ENCODE results near the gene SMIM28.
"Not testable (repeated sequence)": the region's sequence is repeated elsewhere in the genome, so short reads cannot be mapped to it uniquely, and the experiment has no call there.

The SMIM28 gene

GRCh38 chr6:138405816-138406413 is 28.2 kb downstream of the SMIM28 start:
- DNase-seq (ENCODE audit: low read depth), result no peak

GRCh38 chr6:138406443-138406842 is 28.7 kb downstream of the SMIM28 start:
- no peak for DNase-seq (ENCODE audit: low read depth)

GRCh38 chr6:138410048-138410735 is 32.5 kb downstream of the SMIM28 start:
- no peak for DNase-seq (ENCODE audit: low read depth)

- DNase-seq (ENCODE audit: low read depth), result no peak
Observed at GRCh38 chr6:138410972-138411880, 33.5 kb downstream of the SMIM28 start.

GRCh38 chr6:138415125-138415524 is 37.4 kb downstream of the SMIM28 start:
- no peak for DNase-seq (ENCODE audit: low read depth)

GRCh38 chr6:138416206-138416605 is 38.5 kb downstream of the SMIM28 start:
- DNase-seq (ENCODE audit: low read depth), result no peak

GRCh38 chr6:138417493-138418117 is 39.9 kb downstream of the SMIM28 start:
- DNase-seq (ENCODE audit: low read depth), result no peak

GRCh38 chr6:138418118-138418742 is 40.5 kb downstream of the SMIM28 start:
- no peak for DNase-seq (ENCODE audit: low read depth)

- DNase-seq (ENCODE audit: low read depth), result no peak
Observed at GRCh38 chr6:138419766-138420165, 42.1 kb downstream of the SMIM28 start.

GRCh38 chr6:138420356-138420755 is 42.7 kb downstream of the SMIM28 start:
- no peak for DNase-seq (ENCODE audit: low read depth)

- no peak for DNase-seq (ENCODE audit: low read depth)
Observed at GRCh38 chr6:138421089-138421488, 43.4 kb downstream of the SMIM28 start.

GRCh38 chr6:138421608-138422007 is 43.9 kb downstream of the SMIM28 start:
- DNase-seq (ENCODE audit: low read depth), result no peak

- DNase-seq (ENCODE audit: low read depth), result no peak
Observed at GRCh38 chr6:138422861-138423260, 45.2 kb downstream of the SMIM28 start.

GRCh38 chr6:138424004-138424904 is 46.5 kb downstream of the SMIM28 start:
- no peak for DNase-seq (ENCODE audit: low read depth)

- DNase-seq (ENCODE audit: low read depth), result not testable (repeated sequence)
Observed at GRCh38 chr6:138425256-138425655, 47.6 kb downstream of the SMIM28 start.

GRCh38 chr6:138426500-138427123 is 48.9 kb downstream of the SMIM28 start:
- DNase-seq (ENCODE audit: low read depth), result no peak

- no peak for DNase-seq (ENCODE audit: low read depth)
Observed at GRCh38 chr6:138427701-138428100, 50.0 kb downstream of the SMIM28 start.

- DNase-seq (ENCODE audit: low read depth), result no peak
Observed at GRCh38 chr6:138428944-138429598, 51.4 kb downstream of the SMIM28 start.

GRCh38 chr6:138429761-138430160 is 52.1 kb downstream of the SMIM28 start:
- no peak for DNase-seq (ENCODE audit: low read depth)
